ENCODE results near the gene HEY2.

HEY2 gene

GRCh38 chr6:125791151-125791819 is 41.9 kb downstream of the HEY2 start:
- intact Hi-C loops (cut with DNase I; ENCODE audit: low total_unique reads): loop anchor here (5.0 kb wide), 2 partner anchors 166 to 829 kb away; partner anchors contain the start of genes HINT3 and RNF217
- Histone ChIP-seq H3K27ac (peak overlapping the region; percentile 95 to 96), H3K4me1 (peaks cover 0 to 54% (median 24%) of the 10 kb centered on the region in 4 donors), H3K27me3 (no peaks in the 10 kb centered on the region), H3K4me3 (peak overlapping the region; percentile 91 to 98), H3K9me3 (no peaks in the 10 kb centered on the region), H3K36me3 (no peaks in the 10 kb centered on the region)
- peak; percentile 42 to 53 for TF ChIP-seq CTCF (IDR thresholded peaks at IDR 0.05)
- peak; percentile 50 to 69 for DNase-seq

DNA sequence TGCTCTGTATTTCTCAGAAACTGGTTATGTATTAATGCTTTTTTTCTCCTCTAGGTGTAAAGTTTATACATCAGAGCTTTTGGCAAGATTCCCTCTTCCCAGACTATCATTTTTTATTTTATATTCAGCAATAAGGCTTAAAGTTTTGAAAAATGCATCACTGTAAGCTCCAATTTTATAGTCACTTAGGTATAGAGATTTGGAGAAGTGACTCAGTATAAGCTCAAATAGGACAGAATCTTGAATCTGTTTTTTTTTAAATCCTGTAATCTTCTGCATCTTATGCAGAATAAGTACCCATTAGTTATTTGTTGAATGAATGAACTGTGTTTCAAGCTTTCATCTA is 42.4 kb downstream of the HEY2 start:
- peak overlapping the region; percentile 95 to 96 for H3K27ac ChIP-seq
- no peaks in the 10 kb centered on the region for H3K9me3 ChIP-seq
- no peak for TF ChIP-seq CTCF (IDR thresholded peaks at IDR 0.05)
- H3K27me3 ChIP-seq: no peaks in the 10 kb centered on the region
- no peaks in the 10 kb centered on the region for H3K36me3 ChIP-seq
- H3K4me1 ChIP-seq: peaks cover 0 to 54% (median 24%) of the 10 kb centered on the region in 4 donors
- no peak for DNase-seq
- H3K4me3 ChIP-seq: peak overlapping the region; percentile 91 to 98
- intact Hi-C loops (cut with DNase I; ENCODE audit: low total_unique reads): loop anchor here (5.0 kb wide), 2 partner anchors 166 to 829 kb away; partner anchors contain the start of genes HINT3 and RNF217

GRCh38 chr6:125792172-125792571 is 42.7 kb downstream of the HEY2 start:
- intact Hi-C loops (cut with DNase I; ENCODE audit: low total_unique reads): loop anchor here (5.0 kb wide), 2 partner anchors 165 to 830 kb away; partner anchors contain the start of genes HINT3 and RNF217
- H3K4me3 ChIP-seq: peak overlapping the region; percentile 91 to 98
- TF ChIP-seq CTCF (IDR thresholded peaks at IDR 0.05): no peak

DNA sequence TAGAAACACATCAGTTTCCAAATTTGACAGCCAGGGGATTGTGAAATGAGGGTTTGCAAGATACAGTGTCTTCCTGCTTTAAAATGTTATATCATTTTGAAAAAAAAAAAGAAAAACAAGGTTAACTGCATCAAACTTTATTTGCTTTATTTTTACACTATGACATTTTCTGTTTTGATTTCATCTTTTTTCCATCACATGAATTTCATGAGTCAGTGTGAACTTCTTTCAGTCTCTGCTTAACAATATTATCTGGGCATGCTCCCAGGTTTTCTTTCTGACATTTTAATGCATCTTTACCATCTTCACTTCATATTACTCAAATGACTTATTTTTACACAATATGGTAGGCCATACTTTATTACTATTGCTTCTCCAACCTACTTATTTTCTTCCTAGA is 43.2 kb downstream of the HEY2 start:
- Histone ChIP-seq H3K27me3 (no peaks in the 10 kb centered on the region), H3K4me3 (peak overlapping the region in 1 of 2 donors; percentile 98), H3K9me3 (no peaks in the 10 kb centered on the region), H3K27ac (peak overlapping the region; percentile 35 to 96), H3K36me3 (peaks cover 0 to 5% (median 0%) of the 10 kb centered on the region in 3 donors), H3K4me1 (peaks cover 0 to 54% (median 24%) of the 10 kb centered on the region in 4 donors)
- no peak for TF ChIP-seq CTCF (IDR thresholded peaks at IDR 0.05)
- intact Hi-C loops (cut with DNase I; ENCODE audit: low total_unique reads): loop anchor here (5.0 kb wide), 2 partner anchors 165 to 830 kb away; partner anchors contain the start of genes HINT3 and RNF217
- no peak for DNase-seq

More at GRCh38 chr6:125792172-125792571, 42.7 kb downstream of the HEY2 start:
- Histone ChIP-seq H3K36me3 (peaks cover 0 to 4% (median 0%) of the 10 kb centered on the region in 3 donors), H3K27me3 (no peaks in the 10 kb centered on the region), H3K9me3 (no peaks in the 10 kb centered on the region), H3K27ac (peak overlapping the region; percentile 95 to 96), H3K4me1 (peaks cover 0 to 54% (median 24%) of the 10 kb centered on the region in 4 donors)
- no peak for DNase-seq

DNA sequence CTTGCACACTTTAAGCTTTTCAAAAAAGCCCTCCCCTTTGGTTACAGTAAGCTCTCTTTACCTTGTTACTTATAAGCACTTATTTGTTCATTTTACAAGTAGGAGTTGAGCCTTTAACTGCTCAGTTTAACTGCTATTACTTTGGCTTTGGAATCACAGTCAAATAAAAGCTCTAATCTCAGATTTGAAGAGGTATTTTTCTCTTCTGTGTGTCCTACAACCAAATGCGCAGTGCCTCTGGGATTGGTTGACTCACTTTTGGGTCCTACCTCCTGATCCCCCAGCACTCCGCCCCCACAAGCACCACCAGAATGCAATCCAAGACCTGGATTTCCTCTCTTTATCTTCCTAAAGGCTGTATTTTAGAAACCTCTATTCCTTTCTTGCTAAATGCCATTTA is 43.8 kb downstream of the HEY2 start:
- intact Hi-C loops (cut with DNase I; ENCODE audit: low total_unique reads): loop anchor here (5.0 kb wide), 2 partner anchors 164 to 831 kb away; partner anchors contain the start of genes HINT3 and RNF217

More for the DNA sequence above, 43.8 kb downstream of the HEY2 start:
- no peak for DNase-seq
- H3K27ac ChIP-seq: peak overlapping the region; percentile 35 to 96
- H3K4me3 ChIP-seq: peak overlapping the region in 1 of 2 donors; percentile 98
- no peaks in the 10 kb centered on the region for H3K9me3 ChIP-seq
- no peak for TF ChIP-seq CTCF (IDR thresholded peaks at IDR 0.05)
- H3K36me3 ChIP-seq: peaks cover 0 to 5% (median 0%) of the 10 kb centered on the region in 3 donors
- no peaks in the 10 kb centered on the region for H3K27me3 ChIP-seq
- peaks cover 0 to 52% (median 24%) of the 10 kb centered on the region in 4 donors for H3K4me1 ChIP-seq
